Measurements from ENCODE around the gene BDP1. TPM values are rescaled to one million over a fixed set of nuclear protein-coding genes. Genes with fewer than 3 reads are reported as not detected.
"Not testable (repeated sequence)": the region's sequence is repeated elsewhere in the genome, so short reads cannot be mapped to it uniquely, and the experiment has no call there.

BDP1 gene
- total RNA-seq, 1 donor from 2014 or later: 25.6 TPM

DNA sequence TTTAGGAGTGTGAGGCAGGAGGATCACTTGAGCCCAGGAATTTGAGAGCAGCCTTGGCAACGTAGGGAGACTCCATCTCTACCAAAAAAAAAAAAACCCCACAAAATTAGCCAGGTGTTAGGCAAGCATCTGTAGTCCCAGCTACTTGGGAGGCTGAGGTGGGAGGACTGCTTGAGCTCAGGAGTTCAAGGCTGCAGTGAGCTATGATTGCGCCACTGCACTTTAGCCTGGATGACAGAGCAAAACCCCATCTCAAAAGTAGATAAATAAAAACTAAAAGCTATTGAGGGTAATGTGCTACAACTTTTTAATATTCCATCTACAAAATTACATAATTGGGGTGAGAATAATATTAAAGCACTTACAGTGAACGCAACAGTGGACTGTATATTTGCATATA is 5.9 kb downstream of the BDP1 start:
- no peak for DNase-seq (ENCODE audit: extremely low read depth, low read depth, low spot score)

DNA sequence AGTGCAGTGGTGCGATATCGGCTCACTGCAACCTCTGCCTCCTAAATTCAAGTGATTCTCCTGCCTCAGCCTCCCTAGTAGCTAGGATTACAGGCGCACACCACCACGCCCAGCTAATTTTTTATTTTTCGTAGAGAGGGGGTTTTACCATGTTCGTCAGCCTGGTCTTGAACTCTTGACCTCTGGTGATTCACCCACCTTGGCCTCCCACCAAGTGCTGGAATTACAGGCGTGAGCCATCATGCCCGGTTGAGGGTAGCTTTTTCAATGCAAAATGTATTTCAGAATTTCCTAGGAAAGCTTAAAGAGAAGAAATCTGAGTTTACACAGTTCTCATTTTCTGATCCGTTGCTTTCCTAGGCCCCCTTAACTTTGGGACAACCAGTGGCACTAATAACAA is 15.7 kb downstream of the BDP1 start:
- no peak for DNase-seq (ENCODE audit: extremely low read depth, low read depth, low spot score)

- DNase-seq (ENCODE audit: extremely low read depth, low read depth, low spot score): no peak
Measured at GRCh38 chr5:71475788-71476384, 20.4 kb downstream of the BDP1 start.

DNA sequence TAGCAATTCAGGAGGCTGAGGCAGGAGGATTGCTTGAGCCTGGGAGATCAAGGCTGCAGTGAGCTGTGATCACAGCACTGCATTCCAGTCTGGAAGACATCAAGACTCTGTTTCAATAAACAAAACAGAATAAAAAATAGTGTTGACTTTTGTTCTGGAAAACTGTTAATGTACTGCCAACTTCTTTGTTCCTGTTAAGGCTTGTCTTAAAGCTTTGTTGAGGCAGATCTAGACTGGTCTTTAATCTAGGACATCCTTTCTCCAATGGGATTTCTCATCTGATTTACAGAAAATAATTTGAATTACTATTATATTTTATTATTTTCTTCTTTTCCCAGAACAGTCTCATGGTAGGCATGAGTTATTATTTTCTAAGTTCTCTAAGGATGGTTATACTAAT is 26.0 kb downstream of the BDP1 start:
- no peak for DNase-seq (ENCODE audit: extremely low read depth, low read depth, low spot score)

DNA sequence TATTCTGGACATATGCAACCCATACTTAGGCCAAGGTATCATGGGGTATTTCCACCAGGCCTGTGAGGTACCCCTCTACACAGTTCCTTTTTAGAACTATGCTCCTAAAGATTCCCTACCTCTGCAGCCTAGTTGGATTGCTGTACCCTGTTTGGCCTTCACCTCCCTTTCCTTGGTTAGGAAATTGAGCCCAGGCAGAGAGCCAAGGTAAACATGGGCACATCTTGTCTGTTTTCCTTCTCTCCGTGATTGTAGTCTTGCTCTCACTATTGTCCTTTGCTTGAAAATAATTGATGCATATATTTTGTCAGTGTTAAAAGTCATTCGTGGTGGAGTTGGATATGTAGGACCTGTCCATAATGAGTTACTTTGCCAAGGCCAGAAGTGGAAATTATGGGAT is 26.7 kb downstream of the BDP1 start:
- DNase-seq (ENCODE audit: extremely low read depth, low read depth, low spot score): no peak

DNA sequence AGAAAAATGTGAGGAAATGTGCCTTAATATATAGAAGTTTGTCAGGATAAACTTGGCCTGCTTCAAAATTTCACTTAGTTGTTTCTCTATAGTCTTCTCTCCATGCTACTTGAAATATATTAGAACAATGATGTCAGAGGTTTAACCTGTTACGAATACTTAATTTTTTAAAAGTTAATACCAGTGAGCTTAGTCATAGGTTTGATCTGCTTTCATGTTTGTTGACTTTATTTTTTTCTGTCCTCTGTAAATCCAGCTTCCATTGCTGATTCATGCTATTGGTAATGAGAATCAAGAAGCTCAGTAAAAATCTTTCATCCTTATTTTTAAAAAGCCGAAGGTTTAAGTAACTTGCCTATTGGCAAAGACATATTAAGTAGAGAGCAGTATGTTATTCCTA is 27.9 kb downstream of the BDP1 start:
- DNase-seq (ENCODE audit: extremely low read depth, low read depth, low spot score): peak; percentile 50

DNA sequence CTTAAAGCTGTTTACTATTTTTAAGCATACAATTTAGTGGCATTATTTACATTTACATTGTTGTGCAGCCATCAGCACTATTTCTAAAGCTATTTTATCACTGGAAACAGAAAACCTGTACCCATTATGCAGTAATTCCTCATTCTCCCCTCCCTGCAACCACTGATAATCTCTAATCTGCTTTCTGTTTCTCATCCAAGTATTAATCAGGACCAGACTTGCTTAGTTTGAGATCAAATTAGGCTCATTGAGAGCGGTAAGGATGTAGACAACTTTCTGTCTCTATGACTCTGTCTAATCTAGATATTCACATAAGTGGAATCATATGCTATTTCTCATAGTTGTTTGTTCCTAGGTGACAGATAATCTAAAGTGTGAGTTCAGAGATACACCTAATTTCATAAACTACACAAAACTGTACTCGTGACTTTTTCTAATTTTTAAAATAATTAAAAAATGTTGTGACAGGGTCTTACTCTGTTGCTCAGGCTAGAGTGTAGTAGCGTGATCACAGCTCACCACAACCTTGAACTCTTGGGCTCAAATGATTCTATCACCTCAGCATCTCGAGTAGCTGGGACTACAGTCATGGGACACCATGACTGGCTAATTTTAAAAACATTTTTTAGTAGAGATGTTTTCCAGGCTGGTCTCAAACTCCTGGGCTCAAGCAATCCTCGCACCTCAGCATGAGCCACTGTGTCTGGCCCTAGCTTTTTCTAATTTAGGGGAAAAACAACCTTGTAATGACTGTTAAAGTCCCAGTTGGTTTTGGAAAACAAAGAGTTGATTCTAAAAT is 37.6 kb downstream of the BDP1 start:
- no peak for DNase-seq (ENCODE audit: extremely low read depth, low read depth, low spot score)

GRCh38 chr5:71494202-71494601 is 38.8 kb downstream of the BDP1 start:
- not testable (repeated sequence) for DNase-seq (ENCODE audit: extremely low read depth, low read depth, low spot score)

DNA sequence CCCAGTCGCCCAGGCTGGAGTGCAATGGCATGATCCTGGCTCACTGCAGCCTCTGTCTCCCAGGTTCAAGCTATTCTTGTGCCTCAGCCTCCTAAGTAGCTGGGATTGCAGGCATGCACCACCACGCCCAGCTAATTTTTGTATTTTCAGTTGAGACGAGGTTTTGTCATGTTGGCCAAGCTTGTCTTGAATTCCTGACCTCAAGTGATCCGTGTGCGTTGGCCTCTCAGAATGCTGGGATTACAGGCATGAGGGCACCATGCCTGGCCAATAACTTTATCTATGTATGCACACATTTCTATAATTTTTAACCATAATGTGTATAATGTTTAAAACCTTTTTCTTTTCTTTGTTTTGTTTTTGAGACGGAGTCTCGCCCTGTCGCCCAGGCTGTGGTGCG is 43.3 kb downstream of the BDP1 start:
- not testable (repeated sequence) for DNase-seq (ENCODE audit: extremely low read depth, low read depth, low spot score)

GRCh38 chr5:71503536-71503935 is 48.1 kb downstream of the BDP1 start:
- DNase-seq (ENCODE audit: extremely low read depth, low read depth, low spot score): no peak

DNA sequence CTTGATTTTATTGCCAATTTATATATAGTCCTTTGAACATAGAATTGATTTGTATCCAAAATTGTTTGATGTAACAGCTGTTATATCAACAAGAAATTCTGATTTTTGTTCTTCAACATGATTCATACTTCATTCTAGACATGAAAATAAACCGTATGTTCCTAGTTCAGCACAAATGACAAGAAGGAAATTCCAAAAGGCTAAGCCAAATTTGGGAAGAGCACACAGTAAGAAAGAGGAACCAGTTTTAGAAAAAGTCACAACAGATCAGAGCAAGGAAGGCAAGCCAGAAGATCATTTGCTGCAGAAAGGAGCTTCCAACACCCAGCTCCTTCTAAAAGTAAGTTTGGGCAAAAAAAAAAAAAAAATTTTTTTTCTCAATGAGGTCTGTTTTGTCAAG is 66.7 kb downstream of the BDP1 start:
- DNase-seq (ENCODE audit: extremely low read depth, low read depth, low spot score): no peak

GRCh38 chr5:71525611-71526010 is 70.2 kb downstream of the BDP1 start:
- not testable (repeated sequence) for DNase-seq (ENCODE audit: extremely low read depth, low read depth, low spot score)

GRCh38 chr5:71528206-71528605 is 72.8 kb downstream of the BDP1 start:
- no peak for DNase-seq (ENCODE audit: extremely low read depth, low read depth, low spot score)

GRCh38 chr5:71529682-71530081 is 74.2 kb downstream of the BDP1 start:
- DNase-seq (ENCODE audit: extremely low read depth, low read depth, low spot score): no peak

DNA sequence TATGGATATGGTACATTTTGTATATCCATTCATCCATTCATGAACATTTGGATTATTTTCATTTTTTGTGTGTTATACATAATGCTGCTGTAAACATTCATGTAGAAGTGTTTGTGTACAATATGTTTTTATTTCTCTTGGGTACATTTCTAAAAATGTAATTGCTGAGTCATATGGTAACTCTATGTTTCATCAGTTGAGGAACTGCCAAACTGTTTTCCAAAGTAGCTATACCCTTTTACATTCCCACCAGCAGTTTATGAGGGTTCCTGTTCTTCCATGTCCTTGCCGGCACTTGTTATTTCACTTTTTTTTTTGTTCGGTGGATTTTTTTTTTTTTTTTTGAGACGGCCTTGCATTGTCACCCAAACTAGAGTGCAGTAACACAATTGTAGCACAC is 77.7 kb downstream of the BDP1 start:
- DNase-seq (ENCODE audit: extremely low read depth, low read depth, low spot score): no peak

GRCh38 chr5:71533615-71534014 is 78.2 kb downstream of the BDP1 start:
- peak; percentile 9 for DNase-seq (ENCODE audit: extremely low read depth, low read depth, low spot score)

GRCh38 chr5:71537687-71538086 is 82.2 kb downstream of the BDP1 start:
- DNase-seq (ENCODE audit: extremely low read depth, low read depth, low spot score): no peak

- not testable (repeated sequence) for DNase-seq (ENCODE audit: extremely low read depth, low read depth, low spot score)
Measured at GRCh38 chr5:71550885-71551284, 95.4 kb downstream of the BDP1 start.

DNA sequence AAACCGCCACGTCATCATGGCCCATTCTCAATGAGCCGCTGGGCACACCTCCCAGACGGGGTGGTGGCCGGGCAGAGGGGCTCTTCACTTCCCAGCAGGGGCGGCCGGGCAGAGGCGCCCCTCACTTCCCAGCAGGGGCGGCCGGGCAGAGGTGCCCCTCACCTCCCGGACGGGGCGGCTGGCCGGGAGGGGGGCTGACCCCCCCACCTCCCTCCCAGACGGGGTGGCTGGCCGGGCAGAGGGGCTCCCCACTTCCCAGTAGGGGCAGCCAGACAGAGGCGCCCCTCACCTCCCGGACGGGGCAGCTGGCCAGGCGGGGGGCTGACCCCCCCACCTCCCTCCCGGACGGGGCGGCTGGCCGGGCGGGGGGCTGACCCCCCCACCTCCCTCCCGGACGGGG is 96.1 kb downstream of the BDP1 start:
- DNase-seq (ENCODE audit: extremely low read depth, low read depth, low spot score): not testable (repeated sequence)

- not testable (repeated sequence) for DNase-seq (ENCODE audit: extremely low read depth, low read depth, low spot score)
Measured at GRCh38 chr5:71552026-71552749, 96.7 kb downstream of the BDP1 start.

GRCh38 chr5:71563161-71563560 is 107.7 kb downstream of the BDP1 start:
- no peak for DNase-seq (ENCODE audit: extremely low read depth, low read depth, low spot score)

- no peak for DNase-seq (ENCODE audit: extremely low read depth, low read depth, low spot score)
Measured at GRCh38 chr5:71564895-71565294, 109.4 kb downstream of the BDP1 start.
